Ishikawa (cell line): ENCODE results near the gene KCNB1.

ENCODE experiments used
- CREB1 ChIP-seq: IDR thresholded peaks from 2 replicates; pipeline ENCODE4 v1.6.1; 2012; ENCODE audit warnings: low read depth
- EP300 ChIP-seq: IDR thresholded peaks from 2 replicates; pipeline ENCODE4 v1.6.1; 2012; ENCODE audit warnings: borderline replicate concordance
- FOXM1 ChIP-seq: IDR thresholded peaks from 2 replicates; pipeline ENCODE4 v1.6.1; 2012; ENCODE audit warnings: low read depth, borderline replicate concordance
- MAX ChIP-seq: IDR thresholded peaks from 2 replicates; pipeline ENCODE4 v1.6.1; 2012
- RAD21 ChIP-seq: IDR thresholded peaks from 2 replicates; pipeline ENCODE4 v1.6.1; 2012; ENCODE audit warnings: low read depth
- REST ChIP-seq: IDR thresholded peaks from 2 replicates; pipeline ENCODE4 v1.6.1; 2012; ENCODE audit warnings: low read depth, mild to moderate bottlenecking
- TAF1 ChIP-seq: IDR thresholded peaks from 2 replicates; pipeline ENCODE4 v1.6.1; 2012; ENCODE audit warnings: low read depth, mild to moderate bottlenecking
- TCF12 ChIP-seq: IDR thresholded peaks from 2 replicates; pipeline ENCODE4 v1.6.1; 2012; ENCODE audit warnings: low read depth
- TEAD4 ChIP-seq: IDR thresholded peaks from 2 replicates; pipeline ENCODE4 v1.6.1; 2012
- YY1 ChIP-seq: IDR thresholded peaks from 2 replicates; pipeline ENCODE4 v1.6.1; 2012; ENCODE audit warnings: low read depth

- TF ChIP-seq REST (no peak), YY1 (no peak), TAF1 (no peak), FOXM1 (no peak), RAD21 (no peak), CREB1 (no peak), MAX (no peak), EP300 (no peak), TEAD4 (no peak), TCF12 (no peak)
Observed at GRCh38 chr20:49431329-49431728, 51.1 kb downstream of the KCNB1 start.
